ENCODE results near the gene WFDC5.
A peak's percentile ranks its signal among the peaks of the same experiment; 100 is the strongest.

Gene WFDC5

DNA sequence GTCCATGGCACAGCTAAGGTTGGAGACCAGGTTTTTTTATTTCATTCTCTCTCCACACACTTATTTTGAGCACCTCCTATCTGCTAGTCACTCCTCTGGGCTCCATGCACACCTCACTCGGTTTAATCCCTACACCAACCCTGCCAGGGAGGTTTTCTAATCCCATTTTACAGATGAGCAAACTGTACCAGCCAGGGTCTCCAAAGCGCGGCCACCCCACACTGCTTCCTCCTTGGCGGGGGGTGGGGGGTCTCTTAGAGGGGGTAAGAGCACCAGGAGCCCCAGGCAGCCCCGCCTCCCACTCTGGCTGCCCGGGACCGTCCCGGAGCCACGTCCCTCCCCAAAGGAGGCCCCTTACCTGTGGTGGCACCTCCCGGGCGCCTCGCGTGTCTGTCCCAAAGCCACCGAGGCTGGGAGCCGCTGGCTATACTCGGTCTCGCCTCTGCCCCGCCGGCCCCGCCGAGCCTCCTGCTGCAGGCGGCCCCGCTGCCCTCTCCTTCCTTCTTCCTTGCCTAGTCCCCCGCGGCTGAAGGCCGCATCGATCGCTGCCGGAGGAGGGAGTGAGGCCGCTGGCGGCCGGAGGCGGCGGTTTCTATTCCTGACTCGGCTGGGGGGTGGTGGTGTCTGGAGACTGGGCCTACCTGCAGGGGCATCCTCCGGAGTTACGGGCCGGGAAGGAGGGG, 14.3 kb downstream of the WFDC5 start, which contains the start of gene KCNS1:
Gene KCNS1, minus strand, starts transcription at position 565 of the 683 bp plus-strand sequence. CDS start 1,891 bp downstream, outside the sequence.
- peak; percentile 15 for DNase-seq (ENCODE audit: low read depth, low spot score)

GRCh38 chr20:45098103-45098773, 16.7 kb downstream of the WFDC5 start:
- DNase-seq (ENCODE audit: low read depth, low spot score): peak; percentile 14
- TF ChIP-seq, protein P1, sequence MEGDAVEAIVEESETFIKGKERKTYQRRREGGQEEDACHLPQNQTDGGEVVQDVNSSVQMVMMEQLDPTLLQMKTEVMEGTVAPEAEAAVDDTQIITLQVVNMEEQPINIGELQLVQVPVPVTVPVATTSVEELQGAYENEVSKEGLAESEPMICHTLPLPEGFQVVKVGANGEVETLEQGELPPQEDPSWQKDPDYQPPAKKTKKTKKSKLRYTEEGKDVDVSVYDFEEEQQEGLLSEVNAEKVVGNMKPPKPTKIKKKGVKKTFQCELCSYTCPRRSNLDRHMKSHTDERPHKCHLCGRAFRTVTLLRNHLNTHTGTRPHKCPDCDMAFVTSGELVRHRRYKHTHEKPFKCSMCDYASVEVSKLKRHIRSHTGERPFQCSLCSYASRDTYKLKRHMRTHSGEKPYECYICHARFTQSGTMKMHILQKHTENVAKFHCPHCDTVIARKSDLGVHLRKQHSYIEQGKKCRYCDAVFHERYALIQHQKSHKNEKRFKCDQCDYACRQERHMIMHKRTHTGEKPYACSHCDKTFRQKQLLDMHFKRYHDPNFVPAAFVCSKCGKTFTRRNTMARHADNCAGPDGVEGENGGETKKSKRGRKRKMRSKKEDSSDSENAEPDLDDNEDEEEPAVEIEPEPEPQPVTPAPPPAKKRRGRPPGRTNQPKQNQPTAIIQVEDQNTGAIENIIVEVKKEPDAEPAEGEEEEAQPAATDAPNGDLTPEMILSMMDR (IDR thresholded peaks at IDR 0.05; ENCODE audit: low read depth, low read length): peak; percentile 23
- in situ Hi-C loops (cut with HindIII; ENCODE audit: low sequenced_read_pairs): no loop called here
- H3K4me3 ChIP-seq (ENCODE audit: low read depth, low read length): no peak overlapping the region

More for the DNA sequence above, 14.3 kb downstream of the WFDC5 start, which contains the start of gene KCNS1:
- TF ChIP-seq, protein P1 (IDR thresholded peaks at IDR 0.05; ENCODE audit: low read depth, low read length): peak; percentile 9
- H3K4me3 ChIP-seq (ENCODE audit: low read depth, low read length): no peak within 1 kb of the TSS
- in situ Hi-C loops (cut with HindIII; ENCODE audit: low sequenced_read_pairs): no loop called here

DNA sequence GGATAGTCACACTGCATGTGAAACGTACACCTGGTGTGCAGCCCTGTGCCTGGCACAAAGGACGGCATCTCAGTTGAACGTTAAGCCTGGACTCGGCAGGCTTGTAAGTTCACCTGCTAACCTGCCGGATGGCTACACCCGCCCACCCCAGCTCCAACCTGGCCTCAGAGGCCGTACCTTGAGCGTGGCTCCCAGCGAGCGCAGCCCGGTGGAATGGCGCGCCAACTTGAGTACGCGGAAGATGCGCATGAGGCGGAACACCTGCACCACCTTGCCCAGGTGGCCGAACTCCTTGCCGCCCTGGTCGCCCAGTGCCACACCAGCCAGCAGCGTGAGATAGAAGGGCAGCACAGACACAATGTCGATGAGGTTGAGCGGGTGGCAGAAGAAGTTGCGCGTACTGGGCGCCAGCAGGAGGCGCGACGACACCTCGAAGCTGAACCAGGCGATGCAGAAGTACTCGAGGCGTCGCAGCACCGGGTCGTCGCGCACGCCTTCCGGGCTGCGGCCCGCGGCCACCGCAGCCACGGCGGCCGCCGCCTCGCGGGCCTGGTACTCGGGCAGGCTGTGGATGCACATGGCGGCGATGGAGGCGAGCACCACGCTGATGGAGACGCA, 17.4 kb downstream of the WFDC5 start:
- peak; percentile 13 for DNase-seq (ENCODE audit: low read depth, low spot score)
- in situ Hi-C loops (cut with HindIII; ENCODE audit: low sequenced_read_pairs): no loop called here
- no peak overlapping the region for H3K4me3 ChIP-seq (ENCODE audit: low read depth, low read length)
- TF ChIP-seq, protein P1 (IDR thresholded peaks at IDR 0.05; ENCODE audit: low read depth, low read length): peak; percentile 42

GRCh38 chr20:45096781-45097180, 18.2 kb downstream of the WFDC5 start:
- TF ChIP-seq, protein P1 (IDR thresholded peaks at IDR 0.05; ENCODE audit: low read depth, low read length): no peak
- DNase-seq (ENCODE audit: low read depth, low spot score): no peak
- in situ Hi-C loops (cut with HindIII; ENCODE audit: low sequenced_read_pairs): no loop called here
- no peak overlapping the region for H3K4me3 ChIP-seq (ENCODE audit: low read depth, low read length)

GRCh38 chr20:45095805-45096238, 19.2 kb downstream of the WFDC5 start:
- in situ Hi-C loops (cut with HindIII; ENCODE audit: low sequenced_read_pairs): no loop called here
- H3K4me3 ChIP-seq (ENCODE audit: low read depth, low read length): no peak overlapping the region
- TF ChIP-seq, protein P1 (IDR thresholded peaks at IDR 0.05; ENCODE audit: low read depth, low read length): peak; percentile 80
- peak; percentile 52 for DNase-seq (ENCODE audit: low read depth, low spot score)

GRCh38 chr20:45094864-45095574, 20.0 kb downstream of the WFDC5 start:
- DNase-seq (ENCODE audit: low read depth, low spot score): no peak
- H3K4me3 ChIP-seq (ENCODE audit: low read depth, low read length): no peak overlapping the region
- in situ Hi-C loops (cut with HindIII; ENCODE audit: low sequenced_read_pairs): no loop called here
- TF ChIP-seq, protein P1 (IDR thresholded peaks at IDR 0.05; ENCODE audit: low read depth, low read length): no peak
